ENCODE measurements around the gene SORCS2.

Gene SORCS2

DNA sequence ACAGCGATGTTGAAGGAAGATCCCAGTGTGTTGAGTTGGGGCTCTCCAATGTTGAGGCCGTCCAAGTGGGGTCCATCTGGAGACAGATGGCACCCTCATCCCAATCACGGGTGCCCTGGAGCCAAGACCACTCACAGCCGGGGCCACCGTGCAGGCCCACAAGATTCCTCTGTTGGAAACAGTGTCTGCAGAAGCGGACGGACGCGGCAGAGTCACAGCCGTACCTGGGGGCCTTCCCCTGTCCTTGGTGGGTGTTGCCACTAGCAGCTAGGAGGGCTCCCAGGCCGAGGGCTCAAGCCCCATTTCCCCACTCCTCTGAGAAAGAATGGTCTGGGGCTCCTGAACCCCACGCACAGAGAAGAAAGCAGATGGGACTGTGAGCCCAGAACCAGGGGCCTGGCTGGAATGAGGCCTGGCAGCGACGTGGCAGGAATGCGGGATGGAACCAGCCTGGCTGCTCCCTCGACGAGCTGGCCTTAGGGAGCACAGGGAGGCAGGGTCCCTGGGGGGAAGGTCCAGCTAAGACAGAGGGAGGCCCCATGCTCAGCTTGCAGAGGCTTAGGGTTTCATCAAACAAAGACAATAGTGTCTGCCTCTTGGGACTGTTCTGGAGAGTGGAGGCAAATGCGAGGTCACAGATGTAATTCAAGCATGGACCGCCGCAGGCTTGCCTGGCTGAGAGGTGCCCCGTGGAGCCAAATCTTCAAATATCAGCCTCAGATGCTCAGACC is 518.4 kb downstream of the SORCS2 start:
- no peak for DNase-seq

DNA sequence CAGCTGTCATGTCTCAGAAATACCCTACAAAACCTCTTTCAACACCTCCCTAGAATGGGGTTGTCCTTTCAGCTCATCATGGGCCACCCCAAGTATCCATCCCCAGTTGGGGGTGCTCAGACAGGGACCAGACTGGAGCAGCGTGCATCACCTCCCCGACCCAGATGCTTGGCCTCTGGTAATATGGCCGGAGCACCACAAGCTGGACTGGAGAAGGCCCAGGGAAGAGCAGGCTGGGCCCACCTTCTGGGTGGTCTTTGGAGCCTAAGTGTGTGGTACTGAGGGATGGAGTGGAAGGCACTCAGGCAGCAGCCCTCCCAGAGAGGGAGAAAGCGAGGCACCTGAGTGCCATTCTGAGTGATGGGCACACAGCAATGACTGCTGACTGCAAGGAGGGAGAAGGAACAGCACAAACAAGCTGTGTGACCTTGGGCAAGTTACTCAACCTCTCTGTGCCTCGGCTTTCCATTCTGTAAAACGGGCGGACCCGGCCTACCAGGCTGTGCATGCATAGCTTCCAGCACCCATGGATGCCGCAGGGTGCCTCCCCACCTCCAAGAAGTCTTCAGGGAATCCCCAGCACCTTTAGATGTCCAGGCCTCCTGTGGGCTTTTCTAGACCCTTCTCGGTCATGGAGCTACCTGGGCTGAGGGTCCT is 519.1 kb downstream of the SORCS2 start:
- no peak for DNase-seq

DNA sequence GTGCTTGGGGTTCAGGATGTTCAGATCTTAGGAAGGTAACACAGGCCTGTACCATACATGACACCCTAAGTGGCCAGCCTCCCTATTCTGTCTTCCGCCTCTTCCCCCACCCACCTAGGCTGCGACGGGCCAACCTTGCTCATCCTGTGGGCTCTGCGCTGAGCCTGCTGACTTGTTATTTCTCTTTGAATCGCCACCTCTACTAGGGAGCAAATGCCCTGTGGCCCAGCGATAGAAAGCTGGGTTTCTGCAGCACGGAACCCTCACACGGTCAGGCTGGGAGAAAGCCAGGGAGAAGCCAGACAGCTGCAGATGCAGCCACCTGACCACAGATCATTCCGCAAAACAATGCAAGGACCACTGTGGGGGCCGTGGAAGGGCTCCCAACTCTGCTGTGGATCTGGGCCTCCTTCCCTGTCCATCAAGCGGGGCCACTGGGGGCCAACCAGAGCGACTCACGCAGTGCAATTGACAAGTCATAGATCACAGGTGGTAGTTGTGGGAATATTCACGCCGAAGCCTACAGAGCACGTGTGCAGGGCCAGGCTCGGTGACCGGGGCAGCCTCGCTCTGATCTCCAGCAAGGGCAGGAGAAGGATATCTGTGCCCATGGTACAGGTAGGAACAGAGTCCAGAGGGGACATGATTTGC is 519.8 kb downstream of the SORCS2 start:
- no peak for DNase-seq

DNA sequence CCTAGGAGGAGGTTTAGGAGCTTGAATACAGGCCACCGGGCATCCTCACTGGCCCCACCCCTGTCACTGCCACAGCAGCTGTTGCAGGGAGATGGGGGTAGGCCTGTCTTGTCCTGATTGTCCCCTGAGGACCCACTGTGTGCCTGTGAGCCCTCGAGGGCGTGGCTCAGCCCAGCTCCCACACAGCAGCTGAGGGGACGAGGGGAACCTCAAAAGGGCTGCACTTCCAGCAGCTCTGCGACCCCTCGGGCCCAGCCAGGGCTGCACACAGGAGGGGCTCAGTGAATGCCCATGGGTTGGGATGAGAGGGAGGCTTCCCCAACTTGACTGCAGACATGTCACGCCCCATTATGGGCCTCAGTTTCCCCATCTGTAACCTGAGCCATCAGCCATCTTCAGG is 521.4 kb downstream of the SORCS2 start:
- DNase-seq, result no peak

DNA sequence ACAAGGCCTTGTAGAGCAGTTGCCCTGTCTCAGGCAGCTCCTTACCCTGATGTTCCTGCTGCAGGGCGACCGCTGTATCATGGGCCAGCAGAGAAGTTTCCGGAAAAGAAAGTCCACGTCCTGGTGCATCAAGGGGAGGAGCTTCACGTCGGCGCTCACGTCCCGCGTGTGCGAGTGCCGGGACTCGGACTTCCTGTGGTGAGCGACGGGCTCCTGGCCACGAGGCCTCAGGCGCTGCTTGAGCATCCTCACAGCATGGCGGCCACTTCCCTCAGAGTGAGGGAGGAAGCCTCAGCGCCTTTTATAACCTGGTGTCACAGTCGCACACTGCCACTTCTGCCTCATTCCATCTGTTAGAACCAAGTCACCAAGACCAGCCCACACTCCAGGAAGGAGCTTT is 521.8 kb downstream of the SORCS2 start:
- no peak for DNase-seq

DNA sequence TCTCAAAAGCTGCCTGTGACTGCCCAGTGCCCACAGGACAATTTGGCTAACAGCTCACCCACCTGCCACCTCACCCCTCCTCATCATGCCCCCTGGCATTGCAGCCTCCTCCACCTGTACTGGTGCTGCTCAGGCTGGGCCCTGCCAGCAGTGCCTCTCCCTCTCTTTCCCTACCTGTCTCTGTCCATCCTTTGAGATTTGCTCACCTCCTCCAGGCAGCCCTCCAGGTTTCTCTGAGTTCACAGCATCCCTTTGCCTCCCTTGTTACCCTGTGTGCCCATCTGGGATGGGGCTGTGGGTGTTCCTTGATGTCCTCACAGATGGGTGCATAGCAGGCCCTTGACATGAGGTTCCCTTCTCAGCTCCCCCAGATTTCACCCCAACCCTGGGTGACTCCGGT is 522.4 kb downstream of the SORCS2 start:
- no peak for DNase-seq

DNA sequence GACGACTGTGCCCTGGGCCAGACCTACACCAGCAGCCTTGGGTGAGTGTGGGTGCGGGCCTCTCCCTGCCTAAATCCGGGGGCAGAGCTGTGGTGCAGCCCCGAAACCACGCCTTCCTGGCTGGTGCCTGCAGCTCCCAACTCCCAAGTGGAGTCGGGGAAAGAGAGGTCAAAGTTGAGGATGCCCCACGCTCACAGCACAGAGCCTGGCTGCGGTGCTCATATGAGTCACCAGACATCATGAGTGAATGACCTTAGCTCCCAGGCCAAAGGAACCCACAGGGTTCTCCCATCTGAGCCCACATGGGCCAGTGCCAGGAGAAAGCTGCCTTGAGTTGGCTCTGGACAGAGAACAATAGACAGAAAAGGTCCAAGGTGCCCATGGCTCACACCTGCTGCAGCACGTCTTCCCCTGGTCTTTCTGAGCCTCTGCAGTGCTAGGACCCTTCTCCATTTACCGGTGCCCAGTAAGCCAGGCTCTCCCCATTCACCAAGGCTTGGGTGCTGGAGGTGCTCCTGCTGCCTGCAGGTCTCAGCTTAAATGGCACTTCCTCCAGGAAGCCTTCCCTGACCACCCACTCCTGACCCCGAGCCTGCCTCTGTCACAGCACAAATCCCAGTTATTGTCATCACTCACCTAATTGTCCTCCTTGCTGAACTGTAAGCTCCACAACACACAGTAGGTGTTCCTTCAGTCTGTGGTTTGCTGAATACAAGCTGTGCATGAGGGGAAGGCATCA is 523.1 kb downstream of the SORCS2 start:
- no peak for DNase-seq

DNA sequence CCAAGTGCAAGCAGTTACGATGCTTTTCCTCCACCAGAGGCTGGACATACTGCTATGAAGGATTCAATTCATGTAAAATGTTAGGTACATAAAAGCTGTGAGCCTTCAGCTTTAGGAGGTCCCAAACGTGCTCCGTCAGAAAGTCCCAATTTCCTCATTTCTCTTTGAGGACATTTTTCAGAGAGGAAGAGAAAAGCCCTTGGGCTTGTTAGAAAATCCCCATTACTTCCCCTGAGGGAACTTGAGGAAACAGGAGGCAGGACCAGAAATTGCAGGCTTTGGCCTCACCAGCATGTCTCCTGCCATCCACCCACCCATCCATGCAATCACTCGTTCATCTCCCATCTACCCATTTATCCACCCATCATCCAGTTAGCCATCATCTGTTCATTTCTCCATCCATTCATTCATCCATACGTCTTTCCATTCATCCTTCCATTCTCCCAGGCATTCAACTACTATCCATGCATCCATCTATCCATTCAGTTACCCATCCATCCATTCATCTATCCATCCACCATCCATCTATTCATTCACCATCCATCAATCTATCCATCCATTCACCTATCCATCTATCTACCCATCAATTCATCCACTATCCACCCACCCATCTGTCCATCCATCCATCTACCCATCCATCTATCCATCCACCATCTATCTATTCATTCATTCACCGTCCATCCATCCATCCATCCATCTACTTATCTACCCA is 523.8 kb downstream of the SORCS2 start:
- DNase-seq, result no peak

DNA sequence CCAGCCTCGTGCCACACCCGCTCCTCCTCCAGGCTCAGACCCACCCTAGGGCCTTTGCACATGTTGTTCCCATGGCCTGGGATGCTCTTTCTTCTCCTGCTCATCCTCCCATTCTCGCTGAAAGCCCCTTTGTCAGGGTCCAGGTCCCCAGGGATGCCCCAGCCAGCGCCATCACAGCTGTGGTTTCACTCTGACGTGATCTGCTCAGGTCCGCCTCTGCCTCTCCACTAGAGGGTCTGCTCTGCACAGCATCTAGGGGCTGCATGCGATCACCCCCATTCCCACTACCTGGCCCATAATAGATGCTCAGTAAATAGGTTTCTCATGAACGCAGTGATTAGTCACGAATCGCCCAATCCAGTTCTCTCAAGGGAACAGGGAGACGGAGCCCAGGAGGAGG is 524.8 kb downstream of the SORCS2 start:
- no peak for DNase-seq

DNA sequence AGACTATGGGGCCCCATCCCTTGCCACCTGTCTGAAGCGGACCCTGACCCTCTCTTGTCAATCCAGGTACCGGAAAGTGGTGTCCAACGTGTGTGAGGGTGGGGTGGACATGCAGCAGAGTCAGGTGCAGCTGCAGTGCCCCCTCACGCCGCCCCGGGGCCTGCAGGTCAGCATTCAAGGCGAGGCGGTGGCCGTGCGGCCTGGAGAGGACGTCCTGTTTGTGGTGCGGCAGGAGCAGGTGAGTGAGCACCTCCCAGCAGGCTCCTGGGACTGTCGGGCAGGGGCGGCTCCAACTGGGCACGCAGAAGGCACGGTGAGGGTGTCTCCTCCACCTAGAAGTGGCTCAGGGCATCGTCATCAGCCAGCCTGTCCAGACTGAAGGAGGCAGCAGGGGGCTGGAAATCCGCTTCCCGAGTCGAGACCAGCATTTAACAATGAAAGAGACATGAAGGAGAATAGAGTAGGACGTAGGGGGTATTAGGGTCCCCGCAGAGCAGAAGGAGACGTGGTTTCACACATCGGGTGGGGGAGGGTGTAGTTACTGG is 525.7 kb downstream of the SORCS2 start:
- DNase-seq, result no peak

DNA sequence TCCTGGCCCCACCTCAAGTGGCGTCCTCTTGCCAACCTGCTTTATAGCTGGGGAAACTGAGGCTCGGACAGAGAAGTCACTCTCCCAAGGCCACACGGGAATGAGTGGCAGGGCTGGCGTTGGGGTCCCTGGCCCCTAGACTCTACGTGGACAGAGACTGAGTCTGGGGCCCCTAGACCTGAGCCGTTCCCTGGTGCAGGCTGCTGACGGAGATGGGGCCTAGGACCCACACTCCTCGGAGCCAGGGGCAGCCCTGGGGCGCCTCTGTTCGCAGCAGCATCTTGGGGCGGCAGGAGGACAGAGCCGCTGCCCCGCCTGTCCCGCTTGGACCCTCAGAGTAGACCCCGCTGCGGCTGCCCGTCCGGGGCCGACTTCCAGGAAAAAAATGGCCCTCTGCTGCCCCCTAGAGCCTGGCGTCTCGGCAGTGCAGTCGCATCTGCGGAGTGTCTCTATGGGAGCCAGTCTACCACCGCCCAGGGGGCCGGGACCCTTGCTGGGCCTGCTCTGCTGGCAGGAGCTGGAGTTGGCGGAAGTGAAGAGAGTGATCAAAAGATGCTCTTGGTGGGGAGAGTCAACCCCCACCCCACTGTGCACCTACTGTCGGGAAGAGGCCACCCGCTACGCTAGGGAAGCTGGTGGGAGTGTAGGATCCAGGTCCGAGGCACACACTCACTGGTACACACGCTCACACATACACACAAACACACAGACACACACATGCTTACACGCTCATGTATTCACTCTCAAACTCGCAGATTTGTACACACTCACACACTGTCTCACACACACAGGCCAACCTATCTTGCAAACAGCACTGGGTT is 527.2 kb downstream of the SORCS2 start:
- peak; percentile 2 for DNase-seq

DNA sequence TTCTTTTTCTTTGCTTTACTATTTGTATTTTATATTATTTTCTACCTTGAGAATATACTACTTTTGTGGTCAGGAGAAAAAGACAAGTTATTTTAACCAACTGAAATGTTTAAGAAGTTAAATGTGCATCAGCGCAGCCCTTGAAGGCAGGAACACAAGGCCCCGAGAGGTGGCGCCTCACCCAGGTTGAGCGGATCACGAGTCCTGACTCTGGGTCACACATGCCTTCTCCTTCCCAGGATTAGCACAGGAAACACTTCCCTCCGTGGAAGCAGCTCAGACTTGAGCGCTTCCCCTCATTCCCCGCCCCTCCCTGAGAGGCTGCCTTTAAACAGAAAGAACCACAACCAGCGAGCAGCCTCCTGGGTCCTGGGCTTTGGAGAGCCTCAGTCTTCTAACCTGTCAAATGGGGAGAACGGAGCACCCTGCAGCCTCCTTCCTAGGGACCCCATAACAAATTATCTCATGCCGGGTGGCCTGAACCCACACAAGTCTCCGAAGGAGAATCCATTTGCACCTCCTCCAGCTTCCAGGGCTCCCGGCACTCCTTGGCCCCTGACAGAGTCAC is 529.7 kb downstream of the SORCS2 start:
- no peak for DNase-seq

DNA sequence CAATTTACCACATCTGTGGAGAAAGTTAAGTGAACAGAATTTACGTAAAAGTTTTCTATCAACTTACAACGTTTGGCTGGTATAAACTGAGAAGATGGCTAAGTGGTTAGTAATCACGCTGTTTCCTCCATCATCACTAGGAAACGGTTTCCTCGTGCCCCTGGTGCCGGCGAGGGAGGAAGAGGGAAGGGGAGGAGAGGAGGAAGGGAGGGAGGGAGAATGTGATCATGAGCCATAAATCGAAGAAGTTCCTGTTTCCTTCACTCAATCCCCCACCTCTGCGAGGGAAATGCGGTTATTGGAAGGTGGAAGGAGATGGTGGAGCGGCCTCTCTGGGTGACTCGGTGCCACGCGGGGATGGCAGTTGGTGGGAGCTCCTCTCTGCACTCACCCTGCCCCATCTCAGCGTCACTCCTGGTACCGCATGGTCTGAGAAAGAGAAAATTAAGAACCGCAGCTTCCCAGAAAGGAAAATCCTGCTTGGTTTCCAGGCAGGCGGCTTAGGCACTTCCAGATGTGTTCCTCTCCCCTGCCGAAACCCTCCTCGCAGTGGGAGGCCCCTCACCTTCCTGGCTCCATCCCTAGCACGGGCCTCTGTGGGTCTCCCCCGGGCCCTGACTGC is 530.5 kb downstream of the SORCS2 start:
- no peak for DNase-seq

DNA sequence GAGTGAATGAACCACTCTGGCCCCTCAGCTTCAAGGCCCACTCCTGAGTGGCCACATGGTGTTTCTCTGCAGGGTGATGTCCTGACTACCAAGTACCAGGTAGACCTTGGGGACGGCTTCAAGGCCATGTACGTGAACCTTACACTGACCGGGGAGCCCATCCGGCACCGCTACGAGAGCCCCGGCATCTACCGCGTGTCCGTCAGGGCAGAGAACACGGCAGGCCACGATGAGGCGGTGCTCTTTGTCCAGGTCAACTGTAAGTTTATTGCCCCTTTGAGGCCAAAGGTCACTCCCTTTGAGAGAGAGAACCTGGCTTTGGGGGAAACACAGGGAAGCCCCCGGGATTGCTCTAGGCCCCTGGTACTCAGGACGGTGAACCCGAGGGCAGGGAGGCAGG is 531.3 kb downstream of the SORCS2 start:
- no peak for DNase-seq

DNA sequence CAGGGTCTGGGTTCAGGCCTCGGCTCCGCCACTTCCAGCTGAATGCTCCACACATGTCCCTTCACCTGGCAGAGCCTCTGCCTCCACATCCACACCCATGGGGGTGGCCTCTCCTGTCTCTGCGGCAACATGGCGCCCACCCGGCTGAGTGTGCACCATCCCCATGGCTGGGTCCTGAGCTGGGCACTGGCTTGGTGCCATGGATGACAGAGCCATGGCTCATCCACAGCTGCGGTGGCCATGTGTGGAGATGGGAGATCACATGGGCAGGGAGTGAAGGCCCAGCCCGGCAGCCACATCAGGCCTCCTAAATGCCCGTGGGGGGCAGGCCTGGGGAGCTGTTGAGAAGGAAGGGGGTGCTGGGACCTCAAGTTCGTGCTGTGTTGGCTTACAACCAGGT is 533.6 kb downstream of the SORCS2 start:
- no peak for DNase-seq

DNA sequence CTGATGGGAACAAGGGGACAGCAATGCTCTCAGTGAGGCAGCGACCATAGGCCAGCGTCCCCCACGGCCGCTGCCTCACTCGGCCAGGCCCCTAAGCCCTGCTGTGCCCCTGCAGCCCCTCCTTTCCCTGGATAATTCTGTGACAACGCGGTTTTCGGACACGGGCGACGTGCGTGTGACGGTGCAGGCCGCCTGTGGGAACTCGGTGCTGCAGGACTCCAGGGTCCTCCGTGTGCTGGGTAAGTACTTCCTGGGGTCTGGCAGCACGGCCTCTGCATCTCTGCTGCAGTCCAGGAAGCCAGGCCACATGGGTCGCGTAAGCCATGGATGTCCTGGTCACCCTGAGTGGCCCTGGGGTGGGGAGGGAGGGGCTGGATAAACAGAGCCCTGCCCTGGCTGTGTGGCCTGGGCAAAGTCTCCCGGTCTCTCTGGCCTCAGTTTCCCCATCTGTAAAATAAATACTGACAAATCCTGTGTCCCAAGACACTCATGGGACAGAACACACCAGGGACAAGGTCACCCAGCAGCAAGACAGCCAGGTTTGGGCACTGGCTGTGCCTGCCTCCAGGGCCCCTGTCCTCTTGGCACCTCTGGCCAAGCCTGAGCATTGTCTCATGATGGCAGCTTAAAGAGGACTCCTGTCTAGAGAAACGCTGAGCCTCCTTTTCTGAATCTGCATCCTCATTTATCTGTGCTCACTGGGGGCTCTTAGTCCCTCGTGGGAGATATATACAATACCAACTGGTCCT is 534.5 kb downstream of the SORCS2 start:
- no peak for DNase-seq

DNA sequence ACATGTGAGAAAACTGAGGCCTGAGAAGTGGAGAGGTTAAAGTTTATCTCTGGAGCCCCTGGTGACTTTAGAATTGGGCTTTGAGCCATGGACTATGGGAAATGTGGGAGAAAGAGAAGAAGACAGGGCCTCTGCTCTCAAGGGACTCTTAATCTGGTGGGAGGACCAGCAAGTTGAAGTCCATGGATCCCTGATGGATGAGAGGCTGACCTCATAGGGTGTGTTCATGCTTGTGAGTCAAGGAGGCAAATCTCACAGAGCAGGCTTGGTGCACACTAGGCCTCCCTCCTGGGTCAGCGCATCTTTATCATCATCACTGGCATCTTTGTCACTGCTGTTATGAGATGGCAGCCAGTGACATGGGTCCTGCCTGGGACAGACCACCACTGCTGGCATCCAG is 535.4 kb downstream of the SORCS2 start:
- no peak for DNase-seq

DNA sequence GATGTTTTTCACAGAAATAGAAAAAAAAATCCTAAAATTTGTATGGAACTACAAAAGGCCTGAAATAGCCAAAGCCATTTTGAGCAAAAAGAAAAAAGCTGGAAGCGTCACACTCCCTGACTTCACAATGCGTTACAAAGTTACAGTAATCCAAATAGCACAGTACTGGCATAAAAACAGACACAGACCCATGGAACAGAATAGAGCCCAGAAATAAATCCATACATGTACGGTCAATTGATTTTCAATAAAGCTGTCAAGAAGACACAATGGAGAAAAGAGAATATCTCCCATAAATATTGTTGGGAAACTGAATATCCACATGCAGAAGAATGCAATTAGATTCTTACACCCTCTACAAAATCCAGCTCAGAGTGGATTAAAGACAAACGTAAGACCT is 539.1 kb downstream of the SORCS2 start:
- no peak for DNase-seq

DNA sequence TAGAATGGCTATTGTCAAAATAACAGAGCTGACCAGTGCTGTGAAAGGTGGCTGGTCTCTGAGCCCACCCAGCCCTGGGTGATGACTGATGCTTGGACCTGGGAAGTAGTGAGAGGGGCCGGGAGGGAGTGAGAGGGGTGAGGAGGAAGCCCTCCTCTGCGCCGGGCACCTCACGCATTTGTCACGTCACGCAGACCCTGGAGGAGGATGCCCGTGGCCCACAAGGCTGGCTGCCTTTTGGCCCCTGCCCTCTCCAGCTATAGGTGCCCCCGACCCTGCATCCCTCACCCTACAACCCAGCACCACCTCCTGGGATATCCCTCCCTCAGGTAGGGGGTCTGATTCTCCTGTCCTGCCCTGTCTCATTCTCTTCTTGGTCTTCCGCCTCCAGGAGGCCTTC is 539.9 kb downstream of the SORCS2 start:
- DNase-seq, result no peak

DNA sequence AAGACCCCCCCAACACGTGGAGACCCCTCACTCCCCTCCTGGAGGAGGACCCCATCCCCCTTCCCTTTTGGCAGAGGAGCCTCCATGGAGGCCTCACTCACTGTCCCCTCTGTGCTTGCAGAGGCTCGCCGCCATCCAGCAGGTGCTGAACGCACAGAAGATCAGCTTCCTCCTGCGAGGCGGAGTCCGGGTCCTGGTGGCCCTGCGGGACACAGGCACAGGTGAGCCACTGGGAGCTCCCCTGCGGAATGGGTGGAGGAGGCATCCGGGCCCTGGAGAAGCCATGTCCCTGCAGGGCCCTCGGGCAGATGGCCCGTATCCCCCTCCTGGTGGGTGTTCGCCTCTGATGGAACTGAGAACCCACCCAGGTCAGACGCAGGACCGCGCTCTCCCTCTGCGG is 540.9 kb downstream of the SORCS2 start:
- no peak for DNase-seq

All from NCI-H2081 treated with DMSO at 0.1 percent for 48 hours (cell line).